Activated CD4-positive, alpha-beta memory T cell treated with anti-CD3 and anti-CD28 coated beads, Interleukin-2, amount 10 ng/mL, durations not matched to agents 7 days and 5 days (primary cell): ENCODE measurements around the gene EPPIN. TPM values are rescaled to one million over a fixed set of nuclear protein-coding genes. Genes with fewer than 3 reads are reported as not detected.
"Not testable (repeated sequence)": the region's sequence is repeated elsewhere in the genome, so short reads cannot be mapped to it uniquely, and the experiment has no call there.

Source experiments
- CTCF ChIA-PET: fragments of 350-600 bp; sonication (Branson Sonifier 250); formaldehyde crosslinking; loops from one replicate; lab custom pipeline; 2021; ENCODE audit warnings: antibody characterized with exemption, inconsistent platforms; lab: Charles Lee
- POLR2A ChIA-PET: fragments of 350-600 bp; sonication (Branson Sonifier 250); formaldehyde crosslinking; loops from one replicate; lab custom pipeline; 2021; ENCODE audit warnings: antibody characterized with exemption; lab: Charles Lee
- DNase-seq: peaks from one replicate; pipeline ENCODE4 v3.0.0-alpha.2; 2020
- H3K27ac Mint-ChIP-seq: one replicate; pipeline ENCODE4 v1.8.0; 2021; ENCODE audit warnings: mild to moderate bottlenecking, mixed read lengths
- H3K27me3 Mint-ChIP-seq: one replicate; pipeline ENCODE4 v1.8.0; 2021; ENCODE audit warnings: mixed read lengths
- H3K36me3 Mint-ChIP-seq: one replicate; pipeline ENCODE4 v1.8.0; 2021; ENCODE audit warnings: low read depth, mixed read lengths
- H3K4me1 Mint-ChIP-seq: one replicate; pipeline ENCODE4 v1.8.0; 2021; ENCODE audit warnings: mixed read lengths
- H3K4me3 Mint-ChIP-seq: one replicate; pipeline ENCODE4 v1.8.0; 2021; ENCODE audit warnings: mild to moderate bottlenecking, mixed read lengths
- H3K9me3 Mint-ChIP-seq: one replicate; pipeline ENCODE4 v1.8.0; 2021; ENCODE audit warnings: mixed read lengths
- total RNA-seq, 2 experiments: library from RNA; stranded (reverse); gene quantifications; one replicate each; pipeline ENCODE4 v1.2.3, GENCODE V29; 2021

EPPIN gene
- not detected for total RNA-seq

DNA sequence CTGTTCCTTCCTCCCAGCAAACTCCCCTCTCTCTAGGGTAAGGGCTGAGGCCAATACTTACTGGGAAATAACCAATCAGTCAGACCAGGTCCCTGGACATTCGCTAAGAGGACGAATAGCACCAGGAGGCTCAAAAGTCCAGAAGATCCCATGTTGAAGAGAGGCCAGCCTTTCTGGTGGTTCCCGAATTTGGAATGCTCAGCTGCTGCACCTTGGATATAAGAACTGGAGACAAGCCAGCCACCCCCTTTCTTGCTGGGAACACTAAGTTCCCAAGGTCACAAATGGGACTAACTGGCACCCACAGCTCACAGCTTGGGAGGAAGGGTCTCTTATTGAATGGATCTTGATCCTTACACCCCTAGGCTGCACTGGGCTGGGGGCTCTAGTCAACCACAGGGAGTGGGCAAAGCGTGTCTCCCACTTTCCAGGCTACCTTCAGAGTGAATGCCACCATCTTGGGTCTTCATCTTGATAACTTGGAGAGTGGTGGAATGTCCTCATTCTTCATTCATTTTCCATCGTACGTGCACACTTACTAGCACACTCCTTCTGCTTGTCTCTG is at the start of gene EPPIN:
EPPIN (minus strand) TSS at position 196 of the 565 bp plus-strand sequence; CDS start at position 152, 44 bp downstream.
- no peak within 1 kb of the TSS for H3K4me3 Mint-ChIP-seq
- DNase-seq = no peak
- H3K9me3 Mint-ChIP-seq = no peaks in the 10 kb centered on the region
- no peaks in the 10 kb centered on the region for H3K36me3 Mint-ChIP-seq
- POLR2A ChIA-PET = no interaction called here
- no peak within 1 kb of the TSS for H3K27ac Mint-ChIP-seq
- H3K27me3 Mint-ChIP-seq = peaks cover 28% of the 10 kb centered on the region
- no peaks in the 10 kb centered on the region for H3K4me1 Mint-ChIP-seq
- CTCF ChIA-PET = no interaction called here

GRCh38 chr20:45595235-45595634 is 48.0 kb upstream of the EPPIN start:
- CTCF ChIA-PET = interaction anchor here (0.9 to 2.3 kb wide), 2 partner anchors 14 to 176 kb away, joined by 3 to 9 read pairs; no protein-coding TSS in a partner anchor
- H3K9me3 Mint-ChIP-seq = no peaks in the 10 kb centered on the region
- no peak for DNase-seq
- POLR2A ChIA-PET = no interaction called here
- no peaks in the 10 kb centered on the region for H3K36me3 Mint-ChIP-seq
- H3K27ac Mint-ChIP-seq = no peak overlapping the region
- H3K4me1 Mint-ChIP-seq = no peaks in the 10 kb centered on the region
- peaks cover 40% of the 10 kb centered on the region for H3K27me3 Mint-ChIP-seq
- no peak overlapping the region for H3K4me3 Mint-ChIP-seq

- CTCF ChIA-PET = interaction anchor here (0.9 kb wide), 1 partner anchor 178 kb away, joined by 3 read pairs; no protein-coding TSS in a partner anchor
- no peak overlapping the region for H3K27ac Mint-ChIP-seq
- H3K27me3 Mint-ChIP-seq = peaks cover 41% of the 10 kb centered on the region
- DNase-seq = no peak
- no peaks in the 10 kb centered on the region for H3K36me3 Mint-ChIP-seq
- no peak overlapping the region for H3K4me3 Mint-ChIP-seq
- no peaks in the 10 kb centered on the region for H3K9me3 Mint-ChIP-seq
- H3K4me1 Mint-ChIP-seq = no peaks in the 10 kb centered on the region
- POLR2A ChIA-PET = no interaction called here
These were observed 46.3 kb upstream of the EPPIN start for GRCh38 chr20:45593498-45593897.

GRCh38 chr20:45592574-45593189 is 45.5 kb upstream of the EPPIN start:
- no peak overlapping the region for H3K4me3 Mint-ChIP-seq
- no peak overlapping the region for H3K27ac Mint-ChIP-seq
- no peaks in the 10 kb centered on the region for H3K9me3 Mint-ChIP-seq
- H3K36me3 Mint-ChIP-seq = no peaks in the 10 kb centered on the region
- H3K4me1 Mint-ChIP-seq = no peaks in the 10 kb centered on the region
- H3K27me3 Mint-ChIP-seq = peaks cover 36% of the 10 kb centered on the region
- ChIA-PET POLR2A (no interaction called here), CTCF (interaction anchor here (0.8 to 1.0 kb wide), 4 partner anchors 37 to 178 kb away, joined by 3 to 9 read pairs (median 4); partner anchors contain the start of gene WFDC10A)
- DNase-seq = no peak

- no peak overlapping the region for H3K4me3 Mint-ChIP-seq
- POLR2A ChIA-PET = no interaction called here
- no peaks in the 10 kb centered on the region for H3K9me3 Mint-ChIP-seq
- H3K27ac Mint-ChIP-seq = no peak overlapping the region
- H3K4me1 Mint-ChIP-seq = no peaks in the 10 kb centered on the region
- H3K27me3 Mint-ChIP-seq = peaks cover 27% of the 10 kb centered on the region
- CTCF ChIA-PET = interaction anchor here (1.4 kb wide), 1 partner anchor 182 kb away, joined by 6 read pairs; no protein-coding TSS in a partner anchor
- no peak for DNase-seq
- no peaks in the 10 kb centered on the region for H3K36me3 Mint-ChIP-seq
These were observed 42.5 kb upstream of the EPPIN start for GRCh38 chr20:45589725-45590124.

DNA sequence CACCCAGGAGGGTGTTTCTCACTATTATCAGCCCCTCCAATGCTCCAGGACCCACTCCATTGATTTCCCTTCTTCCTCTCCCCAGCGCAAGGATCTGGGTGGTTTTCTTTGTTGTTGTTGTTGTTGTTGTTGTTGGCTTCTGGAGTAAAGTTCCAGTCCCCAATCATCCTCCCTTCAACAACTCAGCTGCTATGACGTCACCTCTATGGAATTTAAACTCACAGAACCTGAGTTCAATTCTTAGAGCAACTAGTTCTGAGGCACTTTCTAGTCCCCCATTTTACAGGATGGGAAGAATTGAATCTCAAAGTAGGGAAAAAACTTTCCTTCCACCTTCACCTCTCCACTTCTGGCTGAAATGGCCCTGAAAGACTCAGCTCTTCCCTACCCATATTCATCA is 41.6 kb upstream of the EPPIN start:
- no peaks in the 10 kb centered on the region for H3K36me3 Mint-ChIP-seq
- H3K27me3 Mint-ChIP-seq = peaks cover 21% of the 10 kb centered on the region
- H3K9me3 Mint-ChIP-seq = no peaks in the 10 kb centered on the region
- H3K4me1 Mint-ChIP-seq = no peaks in the 10 kb centered on the region
- no peak overlapping the region for H3K4me3 Mint-ChIP-seq
- DNase-seq = no peak
- POLR2A ChIA-PET = no interaction called here
- H3K27ac Mint-ChIP-seq = no peak overlapping the region
- CTCF ChIA-PET = interaction anchor here (0.5 to 1.4 kb wide), 2 partner anchors 182 to 464 kb away, joined by 3 to 6 read pairs; no protein-coding TSS in a partner anchor

- H3K9me3 Mint-ChIP-seq, H3K27ac Mint-ChIP-seq, H3K4me1 Mint-ChIP-seq, H3K4me3 Mint-ChIP-seq, DNase-seq, H3K36me3 Mint-ChIP-seq, POLR2A ChIA-PET, CTCF ChIA-PET: not testable (repeated sequence)
- peaks cover 22% of the 10 kb centered on the region for H3K27me3 Mint-ChIP-seq
These were observed 38.8 kb upstream of the EPPIN start for GRCh38 chr20:45585986-45586385.

- POLR2A ChIA-PET, DNase-seq, H3K36me3 Mint-ChIP-seq, H3K4me1 Mint-ChIP-seq, H3K4me3 Mint-ChIP-seq, CTCF ChIA-PET, H3K27ac Mint-ChIP-seq, H3K9me3 Mint-ChIP-seq: not testable (repeated sequence)
- H3K27me3 Mint-ChIP-seq = peaks cover 22% of the 10 kb centered on the region
These were observed 37.1 kb upstream of the EPPIN start for GRCh38 chr20:45584294-45584693.

DNA sequence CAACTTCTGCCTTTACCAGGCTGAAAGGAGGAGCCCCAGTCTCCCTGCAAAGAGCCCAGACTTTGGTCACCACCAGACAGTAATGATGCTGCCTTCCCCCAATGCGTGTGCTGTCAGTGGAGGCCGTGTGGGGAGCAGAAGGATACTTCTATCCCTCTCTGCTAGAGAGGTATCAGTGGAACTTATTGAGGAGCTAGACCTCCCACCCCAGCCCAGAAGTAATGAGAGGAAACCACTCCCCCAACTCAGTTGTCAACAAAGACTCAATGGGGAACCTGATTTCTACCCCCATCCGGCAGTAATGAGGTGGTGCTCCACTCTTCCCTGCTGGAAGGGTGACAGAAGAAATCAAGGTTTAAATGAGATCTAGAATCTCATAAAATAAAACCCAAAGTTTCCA is 36.3 kb upstream of the EPPIN start:
- CTCF ChIA-PET = no interaction called here
- H3K36me3 Mint-ChIP-seq = no peaks in the 10 kb centered on the region

DNA sequence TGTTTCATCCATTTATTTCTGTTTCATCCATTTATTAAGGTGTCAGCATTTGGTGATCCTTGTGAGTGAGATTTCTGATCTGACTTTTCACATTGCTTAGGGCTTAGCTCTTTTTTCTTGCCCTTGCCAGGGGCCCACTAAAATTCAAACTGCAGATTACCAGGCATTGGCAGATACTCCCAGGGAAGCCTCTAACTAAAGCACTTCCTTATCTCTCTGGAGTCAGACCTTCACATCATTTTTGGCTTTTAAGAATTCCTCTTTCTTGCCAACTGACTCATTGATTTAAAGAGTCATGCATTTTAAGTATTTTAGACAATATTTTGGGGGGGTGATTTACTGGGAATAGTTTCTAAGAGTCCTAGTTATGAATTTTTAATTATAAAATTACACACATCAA is 34.5 kb upstream of the EPPIN start:
- Mint-ChIP-seq H3K27ac (no peak overlapping the region), H3K36me3 (no peaks in the 10 kb centered on the region), H3K4me1 (no peaks in the 10 kb centered on the region), H3K27me3 (peaks cover 24% of the 10 kb centered on the region), H3K9me3 (no peaks in the 10 kb centered on the region), H3K4me3 (no peak overlapping the region)
- ChIA-PET POLR2A (no interaction called here), CTCF (interaction anchor here (0.7 kb wide), 1 partner anchor 285 kb away, joined by 4 read pairs; no protein-coding TSS in a partner anchor)
- DNase-seq = no peak

More for the DNA sequence above, 36.3 kb upstream of the EPPIN start:
- H3K27me3 Mint-ChIP-seq = peaks cover 21% of the 10 kb centered on the region
- no peak overlapping the region for H3K27ac Mint-ChIP-seq
- no peak for DNase-seq
- H3K4me3 Mint-ChIP-seq = no peak overlapping the region
- POLR2A ChIA-PET = no interaction called here
- no peaks in the 10 kb centered on the region for H3K9me3 Mint-ChIP-seq
- no peaks in the 10 kb centered on the region for H3K4me1 Mint-ChIP-seq

GRCh38 chr20:45579184-45579583 is 32.0 kb upstream of the EPPIN start, which contains the start of gene WFDC8:
Gene WFDC8, minus strand, starts transcription at chr20:45579284. Its CDS starts 37 bp downstream, at chr20:45579247.
- no peaks in the 10 kb centered on the region for H3K9me3 Mint-ChIP-seq
- CTCF ChIA-PET = no interaction called here
- no peaks in the 10 kb centered on the region for H3K4me1 Mint-ChIP-seq
- DNase-seq = no peak
- POLR2A ChIA-PET = no interaction called here
- peaks cover 24% of the 10 kb centered on the region for H3K27me3 Mint-ChIP-seq
- no peaks in the 10 kb centered on the region for H3K36me3 Mint-ChIP-seq
- no peak within 1 kb of the TSS for H3K27ac Mint-ChIP-seq
- no peak within 1 kb of the TSS for H3K4me3 Mint-ChIP-seq

GRCh38 chr20:45578231-45578630 is 31.0 kb upstream of the EPPIN start:
- POLR2A ChIA-PET = no interaction called here
- no peaks in the 10 kb centered on the region for H3K36me3 Mint-ChIP-seq
- H3K4me3 Mint-ChIP-seq = no peak overlapping the region
- H3K27ac Mint-ChIP-seq = no peak overlapping the region
- CTCF ChIA-PET = no interaction called here
- no peaks in the 10 kb centered on the region for H3K9me3 Mint-ChIP-seq
- H3K27me3 Mint-ChIP-seq = peaks cover 22% of the 10 kb centered on the region
- H3K4me1 Mint-ChIP-seq = no peaks in the 10 kb centered on the region
- no peak for DNase-seq

GRCh38 chr20:45576995-45577394 is 29.8 kb upstream of the EPPIN start:
- no peaks in the 10 kb centered on the region for H3K4me1 Mint-ChIP-seq
- ChIA-PET CTCF (no interaction called here), POLR2A (no interaction called here)
- H3K27ac Mint-ChIP-seq = no peak overlapping the region
- no peak overlapping the region for H3K4me3 Mint-ChIP-seq
- no peak for DNase-seq
- H3K36me3 Mint-ChIP-seq = no peaks in the 10 kb centered on the region
- H3K9me3 Mint-ChIP-seq = no peaks in the 10 kb centered on the region
- peaks cover 23% of the 10 kb centered on the region for H3K27me3 Mint-ChIP-seq
